ENCODE data around the gene PIR. TPM values are rescaled to one million over a fixed set of nuclear protein-coding genes. Genes with fewer than 3 reads are reported as not detected.

The PIR gene
- total and polyA plus RNA-seq, 9 of the 15 experiments (the other 6 are each of a cell fraction or from before 2014, with no cell fraction given) = 7.5 to 29.8 (median 11.5) TPM

GRCh38 chrX:15373976-15374375, 119.2 kb downstream of the PIR start (continued):
- TF ChIP-seq, protein P1, sequence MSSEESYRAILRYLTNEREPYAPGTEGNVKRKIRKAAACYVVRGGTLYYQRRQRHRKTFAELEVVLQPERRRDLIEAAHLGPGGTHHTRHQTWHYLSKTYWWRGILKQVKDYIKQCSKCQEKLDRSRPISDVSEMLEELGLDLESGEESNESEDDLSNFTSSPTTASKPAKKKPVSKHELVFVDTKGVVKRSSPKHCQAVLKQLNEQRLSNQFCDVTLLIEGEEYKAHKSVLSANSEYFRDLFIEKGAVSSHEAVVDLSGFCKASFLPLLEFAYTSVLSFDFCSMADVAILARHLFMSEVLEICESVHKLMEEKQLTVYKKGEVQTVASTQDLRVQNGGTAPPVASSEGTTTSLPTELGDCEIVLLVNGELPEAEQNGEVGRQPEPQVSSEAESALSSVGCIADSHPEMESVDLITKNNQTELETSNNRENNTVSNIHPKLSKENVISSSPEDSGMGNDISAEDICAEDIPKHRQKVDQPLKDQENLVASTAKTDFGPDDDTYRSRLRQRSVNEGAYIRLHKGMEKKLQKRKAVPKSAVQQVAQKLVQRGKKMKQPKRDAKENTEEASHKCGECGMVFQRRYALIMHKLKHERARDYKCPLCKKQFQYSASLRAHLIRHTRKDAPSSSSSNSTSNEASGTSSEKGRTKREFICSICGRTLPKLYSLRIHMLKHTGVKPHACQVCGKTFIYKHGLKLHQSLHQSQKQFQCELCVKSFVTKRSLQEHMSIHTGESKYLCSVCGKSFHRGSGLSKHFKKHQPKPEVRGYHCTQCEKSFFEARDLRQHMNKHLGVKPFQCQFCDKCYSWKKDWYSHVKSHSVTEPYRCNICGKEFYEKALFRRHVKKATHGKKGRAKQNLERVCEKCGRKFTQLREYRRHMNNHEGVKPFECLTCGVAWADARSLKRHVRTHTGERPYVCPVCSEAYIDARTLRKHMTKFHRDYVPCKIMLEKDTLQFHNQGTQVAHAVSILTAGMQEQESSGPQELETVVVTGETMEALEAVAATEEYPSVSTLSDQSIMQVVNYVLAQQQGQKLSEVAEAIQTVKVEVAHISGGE (CRISPR knock-in tag; IDR thresholded peaks at IDR 0.05) = no peak
- TF ChIP-seq ELF1 (tag; IDR thresholded peaks at IDR 0.05) (no peak), SREBF2 (CRISPR knock-in tag; IDR thresholded peaks at IDR 0.05) (no peak)

GRCh38 chrX:15366506-15367352, 126.4 kb downstream of the PIR start:
- H3K9me3 ChIP-seq (replicated peaks; ENCODE audit: control insufficient read depth, insufficient read depth, low read depth, low read length) = no peaks in the 10 kb centered on the region
- POLR2A ChIA-PET = interaction anchor here (0.5 kb wide), 1 partner anchor 19 kb away, joined by 3 read pairs; no protein-coding TSS in a partner anchor
- H3K4me3 ChIP-seq = no peak overlapping the region
- TF ChIP-seq LCOR (CRISPR knock-in tag; IDR thresholded peaks at IDR 0.05) = no peak
- no peak for TF ChIP-seq ZNF668 (CRISPR knock-in tag; IDR thresholded peaks at IDR 0.05)
- TF ChIP-seq TSC22D4 (tag; IDR thresholded peaks at IDR 0.05) = no peak
- TF ChIP-seq, protein P2, sequence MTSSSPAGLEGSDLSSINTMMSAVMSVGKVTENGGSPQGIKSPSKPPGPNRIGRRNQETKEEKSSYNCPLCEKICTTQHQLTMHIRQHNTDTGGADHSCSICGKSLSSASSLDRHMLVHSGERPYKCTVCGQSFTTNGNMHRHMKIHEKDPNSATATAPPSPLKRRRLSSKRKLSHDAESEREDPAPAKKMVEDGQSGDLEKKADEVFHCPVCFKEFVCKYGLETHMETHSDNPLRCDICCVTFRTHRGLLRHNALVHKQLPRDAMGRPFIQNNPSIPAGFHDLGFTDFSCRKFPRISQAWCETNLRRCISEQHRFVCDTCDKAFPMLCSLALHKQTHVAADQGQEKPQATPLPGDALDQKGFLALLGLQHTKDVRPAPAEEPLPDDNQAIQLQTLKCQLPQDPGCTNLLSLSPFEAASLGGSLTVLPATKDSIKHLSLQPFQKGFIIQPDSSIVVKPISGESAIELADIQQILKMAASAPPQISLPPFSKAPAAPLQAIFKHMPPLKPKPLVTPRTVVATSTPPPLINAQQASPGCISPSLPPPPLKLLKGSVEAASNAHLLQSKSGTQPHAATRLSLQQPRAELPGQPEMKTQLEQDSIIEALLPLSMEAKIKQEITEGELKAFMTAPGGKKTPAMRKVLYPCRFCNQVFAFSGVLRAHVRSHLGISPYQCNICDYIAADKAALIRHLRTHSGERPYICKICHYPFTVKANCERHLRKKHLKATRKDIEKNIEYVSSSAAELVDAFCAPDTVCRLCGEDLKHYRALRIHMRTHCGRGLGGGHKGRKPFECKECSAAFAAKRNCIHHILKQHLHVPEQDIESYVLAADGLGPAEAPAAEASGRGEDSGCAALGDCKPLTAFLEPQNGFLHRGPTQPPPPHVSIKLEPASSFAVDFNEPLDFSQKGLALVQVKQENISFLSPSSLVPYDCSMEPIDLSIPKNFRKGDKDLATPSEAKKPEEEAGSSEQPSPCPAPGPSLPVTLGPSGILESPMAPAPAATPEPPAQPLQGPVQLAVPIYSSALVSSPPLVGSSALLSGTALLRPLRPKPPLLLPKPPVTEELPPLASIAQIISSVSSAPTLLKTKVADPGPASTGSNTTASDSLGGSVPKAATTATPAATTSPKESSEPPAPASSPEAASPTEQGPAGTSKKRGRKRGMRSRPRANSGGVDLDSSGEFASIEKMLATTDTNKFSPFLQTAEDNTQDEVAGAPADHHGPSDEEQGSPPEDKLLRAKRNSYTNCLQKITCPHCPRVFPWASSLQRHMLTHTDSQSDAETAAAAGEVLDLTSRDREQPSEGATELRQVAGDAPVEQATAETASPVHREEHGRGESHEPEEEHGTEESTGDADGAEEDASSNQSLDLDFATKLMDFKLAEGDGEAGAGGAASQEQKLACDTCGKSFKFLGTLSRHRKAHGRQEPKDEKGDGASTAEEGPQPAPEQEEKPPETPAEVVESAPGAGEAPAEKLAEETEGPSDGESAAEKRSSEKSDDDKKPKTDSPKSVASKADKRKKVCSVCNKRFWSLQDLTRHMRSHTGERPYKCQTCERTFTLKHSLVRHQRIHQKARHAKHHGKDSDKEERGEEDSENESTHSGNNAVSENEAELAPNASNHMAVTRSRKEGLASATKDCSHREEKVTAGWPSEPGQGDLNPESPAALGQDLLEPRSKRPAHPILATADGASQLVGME (CRISPR knock-in tag; IDR thresholded peaks at IDR 0.05) = no peak
- TF ChIP-seq ZNF507 (tag; conservative IDR thresholded peaks at IDR 0.05) = no peak
- H3K4me1 ChIP-seq (replicated peaks in 1 of 2; ENCODE audit: control insufficient read depth in 2 of 2, insufficient read depth in 2 of 2, low read length in 2 of 2) = no peaks in the 10 kb centered on the region
- in situ Hi-C loops (cut with MboI) (loop anchor here (10.0 kb wide), 1 partner anchor 208 kb away; no protein-coding TSS in a partner anchor), intact Hi-C loops (cut with micrococcal nuclease) (no loop called here)
- no peaks in the 10 kb centered on the region for H4K20me1 ChIP-seq (replicated peaks; ENCODE audit: control insufficient read depth, insufficient read depth, low read length)
- H3K27me3 ChIP-seq (ENCODE audit: control insufficient read depth in 2 of 2, insufficient read depth in 2 of 2, low read length in 2 of 2) = peaks cover 9 to 14% of the 10 kb centered on the region in 2 experiments; a peak in 3 of 5 replicates
- no peak overlapping the region for H3K9ac ChIP-seq (ENCODE audit: insufficient read depth in 1 of 2, low read depth in 2 of 2, low read length in 2 of 2)
- no peak overlapping the region for H2AFZ ChIP-seq (ENCODE audit: low read depth, low read length)
- ATAC-seq = no peak
- H3K4me2 ChIP-seq (ENCODE audit: insufficient read depth, low read length) = no peak overlapping the region
- H3K36me3 ChIP-seq (ENCODE audit: control insufficient read depth, insufficient read depth, low read length) = no peaks in the 10 kb centered on the region
- CTCF ChIA-PET (ENCODE audit: low intra/inter-chr PET ratio) = no interaction called here
- no peaks in the 10 kb centered on the region for H3K9me1 ChIP-seq (ENCODE audit: control insufficient read depth, insufficient read depth, low read length)
- BruUV-seq (replicated peaks) = no TSS peak
- DNase-seq (ENCODE audit: extremely low read depth in 1 of 4, low spot score in 3 of 4) = no peak
- H3K79me2 ChIP-seq (ENCODE audit: control insufficient read depth, insufficient read depth, low read length) = no peaks in the 10 kb centered on the region
- WGBS (ENCODE audit: insufficient coverage, low coverage, missing lambda C conversion rate) = 2% methylated on average over 9 of the region's 9 CpGs
- no peak for FAIRE-seq
- no peak overlapping the region for H3K27ac ChIP-seq (ENCODE audit: extremely low read depth, low read depth, low read length)
